ENCODE results near the gene ALG9.

- TF ChIP-seq POLR2A (IDR thresholded peaks at IDR 0.05) (no peak), EP300 (IDR thresholded peaks at IDR 0.05) (no peak)
- TF ChIP-seq, protein P1, sequence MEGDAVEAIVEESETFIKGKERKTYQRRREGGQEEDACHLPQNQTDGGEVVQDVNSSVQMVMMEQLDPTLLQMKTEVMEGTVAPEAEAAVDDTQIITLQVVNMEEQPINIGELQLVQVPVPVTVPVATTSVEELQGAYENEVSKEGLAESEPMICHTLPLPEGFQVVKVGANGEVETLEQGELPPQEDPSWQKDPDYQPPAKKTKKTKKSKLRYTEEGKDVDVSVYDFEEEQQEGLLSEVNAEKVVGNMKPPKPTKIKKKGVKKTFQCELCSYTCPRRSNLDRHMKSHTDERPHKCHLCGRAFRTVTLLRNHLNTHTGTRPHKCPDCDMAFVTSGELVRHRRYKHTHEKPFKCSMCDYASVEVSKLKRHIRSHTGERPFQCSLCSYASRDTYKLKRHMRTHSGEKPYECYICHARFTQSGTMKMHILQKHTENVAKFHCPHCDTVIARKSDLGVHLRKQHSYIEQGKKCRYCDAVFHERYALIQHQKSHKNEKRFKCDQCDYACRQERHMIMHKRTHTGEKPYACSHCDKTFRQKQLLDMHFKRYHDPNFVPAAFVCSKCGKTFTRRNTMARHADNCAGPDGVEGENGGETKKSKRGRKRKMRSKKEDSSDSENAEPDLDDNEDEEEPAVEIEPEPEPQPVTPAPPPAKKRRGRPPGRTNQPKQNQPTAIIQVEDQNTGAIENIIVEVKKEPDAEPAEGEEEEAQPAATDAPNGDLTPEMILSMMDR (IDR thresholded peaks at IDR 0.05), result no peak
Observed at GRCh38 chr11:111812211-111812610, 59.2 kb downstream of the ALG9 start.
